ENCODE results near the gene SEMA6A.

GRCh38 chr5:116534964-116535651 lies 39.5 kb downstream of the SEMA6A start:
- TF ChIP-seq POLR2A (IDR thresholded peaks at IDR 0.05): no peak
- TF ChIP-seq, protein P1, sequence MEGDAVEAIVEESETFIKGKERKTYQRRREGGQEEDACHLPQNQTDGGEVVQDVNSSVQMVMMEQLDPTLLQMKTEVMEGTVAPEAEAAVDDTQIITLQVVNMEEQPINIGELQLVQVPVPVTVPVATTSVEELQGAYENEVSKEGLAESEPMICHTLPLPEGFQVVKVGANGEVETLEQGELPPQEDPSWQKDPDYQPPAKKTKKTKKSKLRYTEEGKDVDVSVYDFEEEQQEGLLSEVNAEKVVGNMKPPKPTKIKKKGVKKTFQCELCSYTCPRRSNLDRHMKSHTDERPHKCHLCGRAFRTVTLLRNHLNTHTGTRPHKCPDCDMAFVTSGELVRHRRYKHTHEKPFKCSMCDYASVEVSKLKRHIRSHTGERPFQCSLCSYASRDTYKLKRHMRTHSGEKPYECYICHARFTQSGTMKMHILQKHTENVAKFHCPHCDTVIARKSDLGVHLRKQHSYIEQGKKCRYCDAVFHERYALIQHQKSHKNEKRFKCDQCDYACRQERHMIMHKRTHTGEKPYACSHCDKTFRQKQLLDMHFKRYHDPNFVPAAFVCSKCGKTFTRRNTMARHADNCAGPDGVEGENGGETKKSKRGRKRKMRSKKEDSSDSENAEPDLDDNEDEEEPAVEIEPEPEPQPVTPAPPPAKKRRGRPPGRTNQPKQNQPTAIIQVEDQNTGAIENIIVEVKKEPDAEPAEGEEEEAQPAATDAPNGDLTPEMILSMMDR (IDR thresholded peaks at IDR 0.05): no peak

All from right lobe of liver (tissue), 4 donors.